ENCODE results near the gene KCNH1.

KCNH1 gene

GRCh38 chr1:210652329-210652954 lies 481.5 kb downstream of the KCNH1 start:
- DNase-seq (ENCODE audit: low read depth in 2 of 2) = no peak

GRCh38 chr1:210650403-210650802 lies 483.5 kb downstream of the KCNH1 start:
- DNase-seq (ENCODE audit: low read depth in 2 of 2) = no peak

- DNase-seq (ENCODE audit: low read depth in 2 of 2) = no peak
Observed at GRCh38 chr1:210648588-210649269, 485.2 kb downstream of the KCNH1 start.

GRCh38 chr1:210647406-210648333 lies 486.3 kb downstream of the KCNH1 start:
- DNase-seq (ENCODE audit: low read depth in 2 of 2) = no peak

GRCh38 chr1:210646258-210646616 lies 487.7 kb downstream of the KCNH1 start:
- no peak for DNase-seq (ENCODE audit: low read depth in 2 of 2)

GRCh38 chr1:210645582-210646257 lies 488.2 kb downstream of the KCNH1 start:
- DNase-seq (ENCODE audit: low read depth in 2 of 2) = no peak

- no peak for DNase-seq (ENCODE audit: low read depth in 2 of 2)
Observed at GRCh38 chr1:210641582-210641981, 492.4 kb downstream of the KCNH1 start.

GRCh38 chr1:210635108-210635507 lies 498.8 kb downstream of the KCNH1 start:
- no peak for DNase-seq (ENCODE audit: low read depth in 2 of 2)

GRCh38 chr1:210633636-210634035 lies 500.3 kb downstream of the KCNH1 start:
- no peak for DNase-seq (ENCODE audit: low read depth in 2 of 2)

GRCh38 chr1:210633140-210633539 lies 500.8 kb downstream of the KCNH1 start:
- no peak for DNase-seq (ENCODE audit: low read depth in 2 of 2)

GRCh38 chr1:210631399-210631798 lies 502.5 kb downstream of the KCNH1 start:
- no peak for DNase-seq (ENCODE audit: low read depth in 2 of 2)

- no peak for DNase-seq (ENCODE audit: low read depth in 2 of 2)
Observed at GRCh38 chr1:210629276-210629675, 504.7 kb downstream of the KCNH1 start.

- DNase-seq (ENCODE audit: low read depth in 2 of 2) = no peak
Observed at GRCh38 chr1:210627755-210628154, 506.2 kb downstream of the KCNH1 start.

All from stimulated activated CD4-positive, alpha-beta T cell treated with anti-CD3 and anti-CD28 coated beads, Interleukin-4, amount 100 ng/mL, for 48 hours (primary cell).